COLO668 (cell line): ENCODE measurements around the gene FAM3B.
"Not testable (repeated sequence)": the region's sequence is repeated elsewhere in the genome, so short reads cannot be mapped to it uniquely, and the experiment has no call there.

ENCODE experiments used
- DNase-seq: peaks from one replicate; lab custom pipeline; 2025; ENCODE audit not compliant: unreplicated experiment; lab: John Stamatoyannopoulos, UW

The FAM3B gene, protein sequence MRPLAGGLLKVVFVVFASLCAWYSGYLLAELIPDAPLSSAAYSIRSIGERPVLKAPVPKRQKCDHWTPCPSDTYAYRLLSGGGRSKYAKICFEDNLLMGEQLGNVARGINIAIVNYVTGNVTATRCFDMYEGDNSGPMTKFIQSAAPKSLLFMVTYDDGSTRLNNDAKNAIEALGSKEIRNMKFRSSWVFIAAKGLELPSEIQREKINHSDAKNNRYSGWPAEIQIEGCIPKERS

DNA sequence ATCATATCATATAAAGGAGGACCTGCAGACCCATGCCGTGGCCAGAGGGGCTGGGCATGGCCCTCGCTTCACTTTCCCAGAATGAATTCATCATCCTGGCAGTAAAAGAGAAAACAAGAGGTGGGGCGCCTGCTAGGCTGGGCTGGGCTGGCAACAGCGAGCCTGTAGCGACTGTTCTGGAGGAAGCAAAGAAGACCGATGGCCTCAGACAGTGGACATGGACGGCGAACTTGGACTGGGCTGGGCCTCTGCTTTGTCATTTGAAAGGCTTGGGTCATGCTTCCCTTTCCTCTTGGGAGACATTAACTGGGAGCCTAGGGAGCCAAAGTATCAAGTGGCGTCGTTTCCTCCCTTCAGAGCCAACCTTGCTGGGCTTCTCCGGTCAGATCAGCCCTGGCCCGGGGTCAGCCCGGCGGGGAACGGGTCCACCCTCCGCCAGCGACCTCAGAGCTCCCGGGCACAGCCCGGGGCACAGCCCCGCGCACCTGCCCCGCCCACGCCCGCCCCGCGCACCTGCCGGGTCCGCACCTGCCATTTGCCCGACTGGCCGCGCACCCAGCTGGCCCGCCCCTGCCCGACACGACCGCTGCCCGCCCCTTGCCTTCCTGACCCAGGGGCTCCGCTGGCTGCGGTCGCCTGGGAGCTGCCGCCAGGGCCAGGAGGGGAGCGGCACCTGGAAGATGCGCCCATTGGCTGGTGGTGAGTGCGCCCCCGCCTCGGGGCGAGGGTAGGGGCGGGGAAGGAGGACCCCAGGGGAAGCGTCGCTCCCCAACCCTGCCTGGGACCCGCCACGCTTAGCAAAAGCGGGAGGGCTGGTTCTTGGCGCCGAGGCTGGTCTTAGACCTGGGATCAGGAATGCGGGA, at the start of gene FAM3B:
TSS of gene FAM3B (plus strand) at position 602 of the 863 bp plus-strand sequence. CDS start at position 681, 79 bp downstream.
- DNase-seq = peak; percentile 93

DNA sequence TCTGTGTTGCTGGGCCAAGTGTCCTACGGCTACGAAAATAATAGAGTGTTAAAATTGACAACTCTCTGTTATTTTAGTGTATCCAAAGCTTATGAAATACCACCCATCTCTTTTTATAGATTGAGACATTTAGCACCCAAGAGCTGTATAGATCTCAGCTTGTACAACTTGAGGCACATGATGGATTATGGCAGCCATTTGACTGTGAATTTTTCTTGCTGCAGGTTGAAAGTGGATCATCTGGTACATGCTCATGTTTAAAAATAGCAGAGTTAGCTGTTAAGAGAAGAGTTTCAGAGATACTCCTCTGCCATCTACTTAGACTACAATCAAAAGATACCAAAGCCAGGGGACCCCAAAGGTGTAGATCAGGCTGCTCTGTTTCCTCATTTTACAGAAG, 49.3 kb upstream of the FAM3B start:
- no peak for DNase-seq

DNA sequence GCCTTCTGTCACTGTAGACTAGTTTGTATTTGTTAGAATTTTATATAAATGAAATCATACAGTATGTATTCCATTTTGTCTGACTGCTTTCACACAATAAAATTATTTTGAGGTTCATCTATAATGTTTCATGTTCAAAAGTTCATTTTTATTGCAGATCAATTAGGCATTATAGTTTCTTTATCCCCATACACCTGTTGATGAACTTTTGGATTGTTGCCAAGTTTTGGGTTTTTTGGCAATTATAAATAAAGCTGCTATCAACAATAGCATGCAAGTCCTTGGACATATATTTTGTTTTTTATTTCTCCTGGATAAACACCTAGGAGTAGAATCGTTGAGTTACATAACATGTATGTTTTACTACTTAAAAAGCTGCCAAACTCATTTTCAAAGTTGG, 47.1 kb upstream of the FAM3B start:
- no peak for DNase-seq

DNA sequence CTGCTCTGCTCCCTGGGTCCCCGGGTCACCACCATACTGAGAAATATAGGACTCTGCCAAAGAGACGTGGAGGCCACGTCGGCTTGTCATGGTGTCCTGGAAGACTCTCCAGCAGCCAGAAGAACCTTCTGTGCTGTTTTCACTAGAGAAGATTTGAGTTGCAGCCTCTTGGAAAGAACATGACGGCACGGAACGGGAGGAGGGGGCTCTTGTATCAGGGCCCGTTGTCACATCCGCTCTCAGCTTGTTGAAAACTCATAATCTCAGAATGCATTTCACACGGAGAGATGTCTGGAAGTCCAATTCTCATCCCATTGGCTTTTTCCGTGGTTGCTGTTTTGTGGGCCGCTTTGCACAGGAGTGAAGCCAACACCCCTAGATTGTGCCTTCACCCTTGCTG, 39.4 kb upstream of the FAM3B start:
- DNase-seq = no peak

DNA sequence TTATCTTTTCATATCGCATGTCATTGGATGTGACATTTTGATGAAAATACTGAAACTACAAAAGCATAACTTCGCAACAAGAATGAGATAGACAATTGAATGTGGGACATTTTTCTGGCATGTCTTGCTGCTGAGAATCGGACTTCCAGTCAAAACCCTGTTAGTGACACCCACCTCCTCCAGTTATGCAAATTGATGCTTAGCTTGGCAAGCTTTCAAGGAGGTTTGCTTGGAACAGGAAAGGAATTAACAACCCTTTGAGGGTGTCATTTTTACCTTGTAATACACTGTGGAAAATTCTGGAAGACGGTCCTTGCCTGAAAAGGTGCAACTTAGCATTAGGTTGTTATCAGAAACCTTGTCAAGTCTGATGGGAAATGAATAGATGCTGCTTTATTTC, 38.8 kb upstream of the FAM3B start:
- DNase-seq = no peak

DNA sequence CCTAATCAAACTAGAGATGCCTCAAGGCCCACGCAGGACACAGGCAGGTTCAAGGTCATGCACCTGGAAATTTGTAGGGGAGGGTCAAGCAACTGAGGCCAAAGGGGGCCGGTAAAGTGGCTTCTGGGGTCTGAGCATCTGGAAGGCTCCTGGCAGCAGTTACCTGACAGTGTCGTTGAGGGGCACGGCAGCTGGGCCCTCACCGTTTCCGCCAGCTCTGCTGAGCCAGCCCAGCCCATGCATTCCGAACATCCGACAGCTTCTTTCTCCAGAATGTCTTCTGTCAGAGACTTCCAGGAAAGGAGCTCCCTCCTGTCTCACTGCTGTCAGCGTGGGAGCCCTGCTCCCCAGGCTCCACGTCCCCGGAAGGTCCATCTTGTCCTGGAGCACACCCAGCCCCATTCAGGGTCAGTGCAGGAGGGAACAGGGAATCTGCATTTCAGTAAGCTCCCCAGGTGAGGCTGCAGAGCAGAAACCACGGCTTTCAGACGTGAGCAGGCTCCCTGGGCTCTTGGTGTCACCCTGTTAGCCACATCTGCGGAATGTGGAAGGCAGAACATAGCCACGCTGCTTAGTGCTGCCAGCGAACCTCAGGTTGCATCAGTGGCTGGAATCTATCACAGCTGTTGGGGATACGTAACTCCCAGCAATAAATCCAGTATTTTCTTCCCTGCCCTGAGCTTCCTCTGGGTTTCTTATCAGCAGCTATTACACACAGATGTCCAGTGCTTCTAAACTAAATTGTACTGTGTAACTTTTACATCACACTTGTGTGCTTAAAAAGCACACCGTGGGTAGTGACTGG, 36.3 kb upstream of the FAM3B start:
- DNase-seq = no peak

DNA sequence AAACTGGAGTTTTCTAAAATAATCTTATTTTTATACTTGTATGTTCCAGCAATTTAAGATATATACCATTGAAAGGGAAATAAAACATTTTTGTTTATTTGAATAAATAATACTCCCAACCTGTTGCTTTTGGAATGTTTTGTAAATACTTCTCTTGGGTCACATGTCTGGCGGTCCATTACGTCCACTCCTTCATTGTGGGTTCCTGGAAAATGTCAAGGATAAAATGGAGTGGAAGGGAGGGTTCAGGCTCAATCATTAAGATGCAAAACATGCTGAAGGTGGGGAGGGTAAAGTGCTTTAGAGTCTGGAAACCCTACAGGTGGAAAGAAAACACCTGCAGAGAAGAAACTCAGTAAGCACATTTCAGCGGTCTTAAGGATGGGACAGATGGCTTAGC, 34.2 kb upstream of the FAM3B start:
- no peak for DNase-seq

DNA sequence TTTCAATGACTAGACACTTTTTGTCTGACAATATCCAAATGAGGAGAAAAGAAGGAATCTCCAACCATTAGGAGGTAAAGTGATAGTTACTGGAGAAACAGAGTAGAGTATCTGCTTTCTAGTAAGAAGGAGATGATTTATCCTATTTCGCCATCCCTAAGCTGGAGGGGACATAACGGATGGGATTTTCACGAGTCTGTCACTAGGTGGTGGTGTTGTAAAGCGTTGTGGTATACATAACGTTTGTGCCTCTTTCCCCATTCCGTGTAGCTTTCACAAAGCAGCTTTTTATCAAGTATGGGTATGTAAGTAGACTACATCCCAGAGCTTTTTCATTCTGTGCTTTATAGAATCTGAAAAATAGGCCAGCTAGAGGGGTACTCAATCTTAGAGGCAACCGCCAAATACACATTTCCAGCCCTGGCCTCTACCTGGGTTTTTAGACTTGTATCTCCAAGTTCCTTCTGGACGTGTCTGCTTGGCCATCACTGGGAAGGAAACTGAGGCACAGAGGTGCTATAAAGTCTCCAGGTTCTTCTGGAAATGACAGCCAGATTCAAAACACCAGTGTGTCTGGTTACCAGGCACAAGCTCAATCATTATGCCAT, 33.3 kb upstream of the FAM3B start:
- peak; percentile 60 for DNase-seq

DNA sequence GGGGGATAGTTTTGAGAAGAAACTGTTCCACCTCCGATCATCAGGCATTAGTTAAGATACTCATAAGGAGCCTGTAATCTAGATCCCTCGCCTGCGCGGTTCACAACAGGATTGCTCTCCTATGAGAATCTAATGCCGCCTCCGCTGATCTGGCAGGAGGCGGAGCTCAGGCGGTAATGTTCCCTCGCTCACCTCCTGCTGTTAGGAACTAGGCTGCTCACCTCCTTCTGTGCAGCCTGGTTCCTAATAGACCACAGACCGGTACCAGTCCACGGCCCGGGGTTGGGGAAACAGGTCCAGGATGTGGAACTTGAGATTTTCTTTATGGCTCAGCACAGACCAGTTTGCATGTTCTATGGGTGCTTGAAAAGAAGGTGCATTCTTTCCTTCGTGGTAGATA, 27.2 kb upstream of the FAM3B start:
- DNase-seq = no peak

DNA sequence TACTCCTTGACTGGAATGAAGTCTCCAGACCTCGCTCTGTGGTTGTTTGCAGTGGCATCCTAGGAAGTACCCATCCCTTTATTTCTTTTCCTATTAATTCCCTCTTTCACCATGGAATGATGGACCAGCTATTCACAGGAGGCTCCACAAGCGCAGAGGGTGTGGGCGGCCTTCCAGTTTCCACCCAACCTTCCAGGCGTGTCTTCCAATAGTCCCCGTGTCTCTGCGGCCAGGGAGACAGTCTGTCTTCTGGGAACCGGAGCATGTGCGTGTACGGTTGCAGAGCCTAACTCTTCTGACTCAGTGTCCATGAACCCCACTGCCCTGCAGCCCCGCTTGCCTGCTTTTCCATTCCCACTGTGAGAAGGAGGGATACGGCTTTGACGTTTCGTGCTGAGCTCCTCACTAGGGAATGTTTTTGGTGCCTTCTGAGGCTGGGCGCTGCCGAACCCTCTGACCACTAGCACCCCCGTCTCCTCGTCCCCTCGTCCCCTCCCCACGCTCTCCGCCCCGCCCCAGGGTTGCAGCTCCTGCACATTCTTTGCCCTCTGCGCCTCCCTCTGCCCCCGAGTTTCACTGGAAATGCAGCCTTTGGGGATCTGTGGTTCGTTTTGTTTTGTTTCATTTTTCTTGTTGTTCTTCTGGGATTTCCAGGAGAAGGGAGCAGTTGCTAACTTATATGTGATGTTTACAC, 26.3 kb upstream of the FAM3B start:
- DNase-seq = no peak

DNA sequence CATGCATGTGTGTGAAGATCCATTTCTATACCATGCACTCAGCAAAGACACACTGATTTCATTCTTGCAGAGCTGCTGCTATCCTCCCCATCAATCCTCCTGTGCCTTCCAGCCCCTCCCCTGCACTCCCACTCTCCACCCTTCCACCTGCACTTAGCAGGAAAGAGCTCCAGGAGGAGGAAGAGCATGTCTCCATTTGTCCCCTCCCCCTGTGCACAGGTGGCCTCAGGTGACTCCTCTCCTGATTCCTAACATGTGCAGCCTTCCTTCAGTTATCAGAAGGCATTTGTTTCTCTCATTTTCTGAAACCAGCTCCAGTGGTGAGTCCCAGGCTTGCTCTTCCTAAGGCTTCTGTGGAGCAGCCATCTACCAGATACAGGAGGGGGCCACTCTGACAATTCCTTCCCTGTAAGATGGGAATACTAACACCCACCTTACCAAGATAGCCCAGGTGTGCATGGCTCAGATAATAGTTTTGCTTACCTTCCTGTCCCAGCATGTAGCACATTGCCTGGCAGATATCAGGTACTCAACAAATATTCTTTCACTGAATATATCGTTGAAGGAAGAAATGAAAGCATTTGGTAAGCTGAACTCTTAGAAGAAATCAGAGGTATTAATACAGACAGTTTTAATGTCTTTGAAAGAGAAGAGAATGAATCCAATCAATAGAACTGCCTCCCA, 21.9 kb upstream of the FAM3B start:
- no peak for DNase-seq

DNA sequence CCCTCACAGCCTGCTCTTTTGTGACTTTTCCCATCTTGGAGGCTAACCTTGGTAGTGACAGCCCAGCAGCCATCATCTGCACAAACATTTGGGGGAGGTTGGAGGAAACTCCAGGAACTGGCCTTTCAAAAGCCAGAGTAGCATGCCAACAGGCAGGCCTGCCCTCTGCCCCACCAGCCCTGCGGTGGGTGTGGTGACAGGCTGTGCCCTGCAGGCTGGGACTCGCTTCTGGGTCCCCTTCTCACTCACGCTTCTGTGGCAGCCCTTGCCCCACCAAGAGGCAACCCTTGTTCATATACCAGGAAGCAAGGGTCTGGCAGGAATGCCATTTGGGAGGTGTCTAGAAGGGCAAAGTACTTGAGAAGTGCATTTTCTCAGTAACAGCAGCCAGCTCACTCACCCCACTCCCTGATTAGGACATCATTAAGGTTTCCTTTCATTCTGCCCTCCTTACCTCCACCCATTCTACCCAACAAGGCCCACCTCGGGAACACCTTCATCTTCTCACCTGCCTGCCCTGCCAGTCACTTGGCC, 20.8 kb upstream of the FAM3B start:
- DNase-seq = no peak

DNA sequence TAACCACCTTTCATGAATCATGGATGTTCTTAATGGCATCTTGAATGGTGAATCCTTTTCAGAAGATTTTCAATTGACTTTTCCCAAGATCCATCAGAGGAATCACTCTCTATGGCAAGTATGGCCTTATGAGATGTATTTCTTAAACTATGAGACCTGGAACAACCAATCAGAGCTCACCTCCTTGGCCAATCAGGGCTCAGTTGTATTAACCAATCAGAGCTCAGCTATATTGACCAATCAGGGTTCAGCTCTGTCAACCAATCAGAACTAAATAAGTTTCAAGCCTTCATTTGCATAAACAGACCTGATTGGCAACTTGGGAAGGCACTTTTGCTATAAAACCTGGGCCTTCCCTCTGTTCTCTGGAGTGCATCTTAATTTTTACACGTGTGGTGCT, 13.6 kb upstream of the FAM3B start:
- no peak for DNase-seq

DNA sequence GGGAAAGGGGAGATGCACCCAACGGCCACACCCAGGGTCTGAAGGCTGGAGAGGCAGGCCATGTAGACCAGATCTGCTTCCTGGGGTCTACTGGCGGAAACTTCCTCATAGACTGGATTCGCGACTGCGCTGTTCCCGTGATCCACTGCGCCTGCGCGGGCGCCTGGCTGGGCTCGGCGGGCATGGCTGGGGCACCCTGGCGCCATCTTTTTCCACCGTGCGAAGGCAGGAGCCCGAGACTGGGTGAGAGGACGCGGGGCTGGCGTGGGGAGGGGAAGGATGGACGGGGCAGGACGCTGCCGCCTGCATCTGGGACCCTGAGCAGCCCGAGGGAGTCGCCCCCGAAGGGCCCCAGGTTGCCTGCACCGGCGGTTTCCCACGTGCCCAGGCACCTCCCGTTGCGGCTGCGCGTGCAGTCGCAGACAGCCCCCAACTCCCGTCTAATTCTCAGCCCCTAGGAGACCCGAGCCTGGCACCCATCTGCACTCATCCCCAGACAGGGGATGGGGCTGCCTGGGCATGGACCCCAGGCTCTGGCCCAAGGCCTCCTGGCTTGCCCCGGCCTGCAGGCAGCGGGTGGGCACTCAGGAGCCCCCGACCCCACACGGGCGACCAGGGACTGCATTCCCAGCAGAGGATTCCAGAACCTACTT, 12.4 kb upstream of the FAM3B start:
- no peak for DNase-seq

DNA sequence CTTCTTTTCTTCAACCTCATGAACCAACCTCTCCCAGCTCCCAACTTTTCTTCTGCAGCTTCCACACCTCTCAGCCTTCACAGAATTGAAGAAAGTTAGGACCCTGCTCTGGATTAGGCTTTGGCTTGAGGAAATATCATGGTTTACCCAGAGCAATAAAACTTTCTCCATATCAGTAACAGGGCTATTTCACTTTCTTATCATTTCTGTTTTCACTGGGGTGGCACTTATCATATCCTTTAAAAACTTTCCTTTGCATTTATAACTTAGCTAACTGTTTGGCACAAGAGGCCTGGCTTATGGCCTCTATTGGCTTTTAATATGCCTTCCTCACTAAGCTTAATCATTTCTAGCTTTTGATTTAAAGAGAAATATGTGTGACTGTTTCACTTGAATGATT, 9.4 kb upstream of the FAM3B start:
- no peak for DNase-seq

DNA sequence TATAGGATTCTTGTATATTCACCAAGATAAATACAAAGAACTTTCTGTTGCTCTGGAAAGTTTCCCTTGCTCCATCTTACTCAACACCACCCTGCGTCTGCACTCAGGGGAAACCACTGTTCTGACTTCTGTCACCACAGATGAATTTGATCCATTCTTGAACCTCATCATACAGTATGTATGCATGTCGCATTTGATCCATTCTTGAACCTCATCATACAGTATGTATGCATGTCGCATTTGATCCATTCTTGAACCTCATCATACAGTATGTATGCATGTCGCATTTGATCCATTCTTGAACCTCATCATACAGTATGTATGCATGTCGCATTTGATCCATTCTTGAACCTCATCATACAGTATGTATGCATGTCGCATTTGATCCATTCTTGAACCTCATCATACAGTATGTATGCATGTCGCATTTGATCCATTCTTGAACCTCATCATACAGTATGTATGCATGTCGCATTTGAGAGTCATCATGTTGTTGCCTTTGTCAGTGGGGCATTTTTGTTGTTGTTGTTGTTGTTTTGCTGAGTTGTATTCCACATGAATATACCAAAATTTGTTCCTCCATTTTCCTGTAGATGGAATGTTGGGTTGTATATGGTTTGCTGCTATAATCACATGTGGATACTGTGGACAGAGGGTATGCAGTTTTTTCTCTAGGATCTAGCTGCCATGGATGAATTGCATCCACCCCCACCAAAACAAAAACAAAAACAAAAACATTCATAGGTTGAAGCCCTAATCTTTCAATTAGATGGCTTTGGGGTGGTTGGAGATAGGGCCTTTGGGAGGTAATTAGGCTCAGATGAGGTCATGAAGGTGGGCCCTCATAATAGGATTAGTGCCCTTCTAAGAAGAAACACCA, 3.1 kb upstream of the FAM3B start:
- not testable (repeated sequence) for DNase-seq

DNA sequence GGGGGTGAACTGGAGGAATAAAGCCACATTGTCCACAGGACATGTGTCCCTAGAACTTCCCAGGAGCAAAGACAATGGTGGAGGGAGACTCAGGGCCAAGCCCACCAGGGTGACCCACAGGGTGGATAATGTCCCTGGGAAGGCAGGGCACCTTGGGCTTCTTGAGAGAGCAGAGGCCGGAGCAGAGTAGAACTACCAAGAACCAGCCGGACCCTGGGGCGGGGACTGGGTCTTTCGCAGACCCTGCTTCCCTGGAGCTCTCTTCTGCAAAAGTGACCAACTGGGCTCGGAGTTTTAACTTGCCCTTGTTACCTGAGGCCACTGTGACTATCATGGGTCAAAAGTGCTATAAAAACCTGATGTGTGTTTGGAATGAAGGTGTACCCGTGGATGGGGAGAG, 875 bp upstream of the FAM3B start:
- no peak for DNase-seq

DNA sequence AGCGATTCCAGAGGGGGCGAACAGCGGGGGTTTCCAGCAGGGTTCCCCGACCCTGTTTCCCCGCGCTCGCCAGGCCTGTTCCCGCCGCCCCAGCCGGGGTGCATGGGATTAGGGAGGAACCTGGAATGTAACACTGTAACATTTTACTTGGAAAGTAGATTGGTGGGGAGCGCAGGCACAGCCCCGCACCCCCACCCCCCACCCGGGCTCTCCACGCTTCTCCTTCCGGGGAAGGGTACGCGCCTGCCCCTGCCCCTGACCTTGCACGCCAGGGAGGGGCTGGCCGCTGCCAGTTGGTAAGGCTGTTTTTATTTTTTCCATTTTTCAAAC, 427 bp downstream of the FAM3B start:
- no peak for DNase-seq

DNA sequence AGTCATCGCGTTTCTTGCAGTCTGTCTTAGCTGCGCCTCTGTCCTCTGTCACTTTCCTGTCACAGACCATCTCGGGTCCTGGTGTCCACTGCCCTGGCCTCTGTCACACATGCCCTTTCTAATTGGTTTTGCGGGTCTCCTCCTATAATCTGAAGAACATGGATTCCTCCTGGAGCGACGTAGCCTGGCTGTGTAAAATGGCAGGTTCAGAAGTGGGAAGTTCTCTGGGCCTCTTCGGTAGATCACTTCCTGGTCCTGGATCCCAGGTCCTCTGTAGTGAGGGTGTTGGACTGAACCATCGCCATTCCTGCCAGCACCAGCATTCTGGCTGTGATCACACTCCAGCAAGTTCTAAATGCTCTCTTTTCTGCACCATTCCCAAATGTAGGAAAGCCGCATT, 857 bp downstream of the FAM3B start:
- DNase-seq = peak; percentile 69
